Neuronal stem cell (in vitro differentiated cells): ENCODE results near the gene NKIRAS1.

Experiments used
- DNase-seq: peaks from one replicate; pipeline ENCODE4 v3.0.0-alpha.2; 2013; ENCODE audit warnings: low spot score
- H2AFZ ChIP-seq: one replicate; pipeline ENCODE4 v1.6.1; 2013; ENCODE audit warnings: mild to moderate bottlenecking, low read length, inconsistent platforms
- H2AK5ac ChIP-seq: 2 replicates; pipeline ENCODE4 v1.6.1; 2013; ENCODE audit warnings: low read depth, mild to moderate bottlenecking, inconsistent platforms, low read length, moderate library complexity, mixed read lengths
- H2BK120ac ChIP-seq: 2 replicates; pipeline ENCODE4 v1.6.1; 2013; ENCODE audit warnings: low read depth, mild to moderate bottlenecking, inconsistent platforms, low read length, moderate library complexity, mixed read lengths
- H2BK12ac ChIP-seq: one replicate; pipeline ENCODE4 v1.6.1; 2013; ENCODE audit warnings: low read length, inconsistent platforms
- H2BK15ac ChIP-seq: 2 replicates; pipeline ENCODE4 v1.6.1; 2013; ENCODE audit warnings: mild to moderate bottlenecking, low read length, inconsistent platforms, mixed read lengths
- H2BK5ac ChIP-seq: one replicate; pipeline ENCODE4 v1.6.1; 2013; ENCODE audit warnings: inconsistent platforms, mild to moderate bottlenecking, low read length, moderate library complexity
- H3K14ac ChIP-seq: one replicate; pipeline ENCODE4 v1.6.1; 2013; ENCODE audit warnings: low read length, inconsistent platforms
- H3K18ac ChIP-seq: 2 replicates; pipeline ENCODE4 v1.6.1; 2013; ENCODE audit warnings: low read length, inconsistent platforms
- H3K23ac ChIP-seq: 2 replicates; pipeline ENCODE4 v1.6.1; 2013; ENCODE audit warnings: low read depth, mild to moderate bottlenecking, mixed read lengths, low read length, inconsistent platforms; ENCODE audit not compliant: poor library complexity
- H3K27ac ChIP-seq: replicated peaks from 3 replicates; pipeline ENCODE4 v1.5.1; 2013; ENCODE audit warnings: low read length, inconsistent platforms
- H3K27me3 ChIP-seq, 3 experiments: 2 replicates each; pipeline ENCODE4 v1.6.1; 2013; ENCODE audit warnings: low read length in 3 of 3, mild to moderate bottlenecking in 2 of 3, inconsistent platforms in 1 of 3, low read depth in 1 of 3, mixed read lengths in 1 of 3, moderate library complexity in 1 of 3; ENCODE audit not compliant: control insufficient read depth in 3 of 3, insufficient read depth in 3 of 3
- H3K36me3 ChIP-seq, 2 donors: replicated peaks in 1 of 2; 2 replicates each; pipeline ENCODE4 v1.6.1; 2013; ENCODE audit warnings: low read length in 2 of 2; ENCODE audit not compliant: control insufficient read depth in 2 of 2, insufficient read depth in 2 of 2
- H3K4ac ChIP-seq: 2 replicates; pipeline ENCODE4 v1.6.1; 2013; ENCODE audit warnings: inconsistent platforms, mild to moderate bottlenecking, low read length, moderate library complexity
- H3K4me1 ChIP-seq, 2 donors: 1 replicate in 1 of 2; 2 replicates in 1 of 2; pipeline ENCODE4 v1.6.1; 2013; ENCODE audit warnings: low read length in 2 of 2, low read depth in 1 of 2; ENCODE audit not compliant: control insufficient read depth in 2 of 2, insufficient read depth in 1 of 2
- H3K4me2 ChIP-seq: one replicate; pipeline ENCODE4 v1.6.1; 2013; ENCODE audit warnings: mild to moderate bottlenecking, low read length, inconsistent platforms; ENCODE audit not compliant: insufficient read depth, poor library complexity, severe bottlenecking
- H3K4me3 ChIP-seq, 2 donors: 2 replicates each; pipeline ENCODE4 v1.5.1; 2013; ENCODE audit warnings: low read length in 2 of 2, mild to moderate bottlenecking in 2 of 2, inconsistent platforms in 1 of 2, moderate library complexity in 1 of 2
- H3K79me1 ChIP-seq: one replicate; pipeline ENCODE4 v1.6.1; 2013; ENCODE audit warnings: low read depth, mild to moderate bottlenecking, inconsistent platforms, low read length, moderate library complexity
- H3K9ac ChIP-seq: one replicate; pipeline ENCODE4 v1.6.1; 2013; ENCODE audit warnings: mild to moderate bottlenecking, low read depth, low read length, inconsistent platforms; ENCODE audit not compliant: poor library complexity
- H3K9me3 ChIP-seq, 2 donors: replicated peaks in 1 of 2; 2 replicates each; pipeline versions ENCODE3 to v1.6.1; 2013; ENCODE audit warnings: low read length in 2 of 2, mild to moderate bottlenecking in 2 of 2, inconsistent platforms in 1 of 2, low read depth in 1 of 2, mixed read lengths in 1 of 2, moderate library complexity in 1 of 2; ENCODE audit not compliant: control insufficient read depth in 2 of 2, insufficient read depth in 1 of 2
- H4K8ac ChIP-seq: one replicate; pipeline ENCODE4 v1.6.1; 2013; ENCODE audit warnings: low read depth, mild to moderate bottlenecking, inconsistent platforms, low read length, moderate library complexity
- H4K91ac ChIP-seq: one replicate; pipeline ENCODE4 v1.6.1; 2013; ENCODE audit warnings: low read length, low read depth, mild to moderate bottlenecking, inconsistent platforms; ENCODE audit not compliant: poor library complexity
- WGBS, 2 donors: extraction: QIAGEN DNeasy Blood & Tissue Kit; methylation state at CpG; one replicate each; pipeline ENCODE4 v1.1.7; 2013; ENCODE audit warnings: missing lambda C conversion rate in 2 of 2, mixed read lengths in 1 of 2; ENCODE audit not compliant: insufficient read length in 2 of 2, insufficient replicate concordance in 1 of 2; ENCODE audit errors: extremely low coverage in 2 of 2; 5-methylcytosine and 5-hydroxymethylcytosine counted together

The NKIRAS1 gene

GRCh38 chr3:23877329-23877980, 39.3 kb downstream of the NKIRAS1 start:
- Histone ChIP-seq H3K18ac (no peak overlapping the region), H2BK120ac (no peak overlapping the region), H3K4me3 (no peak overlapping the region), H2BK12ac (no peak overlapping the region), H3K27ac (no peak overlapping the region), H3K23ac (no peak overlapping the region), H2BK15ac (no peak overlapping the region), H3K79me1 (peaks cover 11% of the 10 kb centered on the region), H3K4me1 (no peaks in the 10 kb centered on the region), H3K36me3 (peaks cover 13 to 14% of the 10 kb centered on the region in 2 donors), H3K4ac (no peak overlapping the region), H3K27me3 (no peaks in the 10 kb centered on the region), H2AK5ac (no peak overlapping the region), H2BK5ac (no peak overlapping the region), H4K8ac (no peak overlapping the region), H3K9ac (no peak overlapping the region), H2AFZ (no peak overlapping the region), H3K14ac (no peak overlapping the region), H4K91ac (no peak overlapping the region), H3K9me3 (peaks cover 5 to 20% of the 10 kb centered on the region in 2 donors), H3K4me2 (no peak overlapping the region)
- WGBS, 2 donors, result no CpG with 5 or more reads among the region's 5 CpGs
- no peak for DNase-seq

- WGBS, 2 donors, result no CpG with 5 or more reads among the region's 2 CpGs
Observed at GRCh38 chr3:23876923-23877322, 39.9 kb downstream of the NKIRAS1 start.

GRCh38 chr3:23875113-23875725, 41.6 kb downstream of the NKIRAS1 start:
- DNase-seq, result no peak
- Histone ChIP-seq H4K91ac (no peak overlapping the region), H3K4ac (no peak overlapping the region), H4K8ac (no peak overlapping the region), H3K9ac (no peak overlapping the region), H2AK5ac (no peak overlapping the region), H2BK120ac (no peak overlapping the region), H3K79me1 (peaks cover 10% of the 10 kb centered on the region), H2BK15ac (no peak overlapping the region), H3K23ac (no peak overlapping the region), H3K4me2 (no peak overlapping the region), H3K18ac (no peak overlapping the region), H2BK5ac (no peak overlapping the region), H3K14ac (no peak overlapping the region), H3K36me3 (peaks cover 12 to 13% of the 10 kb centered on the region in 2 donors), H2BK12ac (no peak overlapping the region), H3K4me1 (peaks cover 0 to 2% of the 10 kb centered on the region in 2 donors), H2AFZ (no peak overlapping the region), H3K9me3 (peaks cover 6 to 20% of the 10 kb centered on the region in 2 donors), H3K27me3 (no peaks in the 10 kb centered on the region), H3K4me3 (no peak overlapping the region), H3K27ac (no peak overlapping the region)
- WGBS, 2 donors, result no CpG with 5 or more reads among the region's 4 CpGs

More at GRCh38 chr3:23876923-23877322, 39.9 kb downstream of the NKIRAS1 start:
- peaks cover 13 to 14% of the 10 kb centered on the region in 2 donors for H3K36me3 ChIP-seq
- no peak overlapping the region for H2BK15ac ChIP-seq
- H3K4me3 ChIP-seq, result no peak overlapping the region
- no peak overlapping the region for H3K4me2 ChIP-seq
- H3K4me1 ChIP-seq, result no peaks in the 10 kb centered on the region
- no peak overlapping the region for H3K14ac ChIP-seq
- DNase-seq, result no peak
- H2BK120ac ChIP-seq, result no peak overlapping the region
- H2BK5ac ChIP-seq, result no peak overlapping the region
- H3K79me1 ChIP-seq, result peaks cover 9% of the 10 kb centered on the region
- H4K8ac ChIP-seq, result no peak overlapping the region
- no peak overlapping the region for H3K9ac ChIP-seq
- no peak overlapping the region for H2BK12ac ChIP-seq
- no peak overlapping the region for H3K27ac ChIP-seq
- no peak overlapping the region for H2AK5ac ChIP-seq
- H3K9me3 ChIP-seq, result peaks cover 5 to 20% of the 10 kb centered on the region in 2 donors
- H3K4ac ChIP-seq, result no peak overlapping the region
- no peaks in the 10 kb centered on the region for H3K27me3 ChIP-seq
- H2AFZ ChIP-seq, result no peak overlapping the region
- H4K91ac ChIP-seq, result no peak overlapping the region
- no peak overlapping the region for H3K23ac ChIP-seq
- no peak overlapping the region for H3K18ac ChIP-seq

GRCh38 chr3:23874359-23875112, 42.3 kb downstream of the NKIRAS1 start:
- Histone ChIP-seq H3K4me1 (peaks cover 0 to 2% of the 10 kb centered on the region in 2 donors), H3K27ac (no peak overlapping the region), H3K4me2 (no peak overlapping the region), H2BK12ac (no peak overlapping the region), H3K27me3 (no peaks in the 10 kb centered on the region), H3K14ac (no peak overlapping the region), H3K9me3 (peaks cover 6 to 18% of the 10 kb centered on the region in 2 donors), H2BK120ac (no peak overlapping the region), H2BK15ac (no peak overlapping the region), H3K36me3 (peaks cover 10 to 12% of the 10 kb centered on the region in 2 donors), H3K18ac (no peak overlapping the region), H3K4me3 (no peak overlapping the region), H3K23ac (no peak overlapping the region), H2AK5ac (no peak overlapping the region), H2BK5ac (no peak overlapping the region), H3K9ac (no peak overlapping the region), H2AFZ (no peak overlapping the region), H4K8ac (no peak overlapping the region), H3K4ac (no peak overlapping the region), H3K79me1 (peaks cover 10% of the 10 kb centered on the region), H4K91ac (no peak overlapping the region)
- WGBS, 2 donors, result no CpG with 5 or more reads among the region's 6 CpGs
- DNase-seq, result no peak
